ENCODE data around the gene SEC14L3.
A peak's percentile ranks its signal among the peaks of the same experiment; 100 is the strongest.

The SEC14L3 gene

GRCh38 chr22:30486118-30486517, 14.3 kb upstream of the SEC14L3 start:
- TF ChIP-seq SUZ12 (IDR thresholded peaks at IDR 0.05; ENCODE audit: extremely low read depth, insufficient read depth, insufficient read length) (no peak), ZNF274 (IDR thresholded peaks at IDR 0.05; ENCODE audit: low read depth, low read length) (no peak), YY1 (IDR thresholded peaks at IDR 0.05; ENCODE audit: insufficient read depth, insufficient read length) (no peak)
- Histone ChIP-seq H3K4me3 (ENCODE audit: insufficient read length, low read depth) (no peak overlapping the region), H3K4me1 (ENCODE audit: insufficient read depth, insufficient read length) (peaks cover 3% of the 10 kb centered on the region), H3K9ac (ENCODE audit: insufficient read length, low read depth) (no peak overlapping the region), H3K36me3 (ENCODE audit: insufficient read depth, insufficient read length, low read length) (no peaks in the 10 kb centered on the region), H3K27me3 (ENCODE audit: insufficient read depth, insufficient read length) (no peaks in the 10 kb centered on the region), H3K9me3 (ENCODE audit: insufficient read depth, low read length) (no peaks in the 10 kb centered on the region)
- no peak for DNase-seq (ENCODE audit: low read depth, low spot score)

DNA sequence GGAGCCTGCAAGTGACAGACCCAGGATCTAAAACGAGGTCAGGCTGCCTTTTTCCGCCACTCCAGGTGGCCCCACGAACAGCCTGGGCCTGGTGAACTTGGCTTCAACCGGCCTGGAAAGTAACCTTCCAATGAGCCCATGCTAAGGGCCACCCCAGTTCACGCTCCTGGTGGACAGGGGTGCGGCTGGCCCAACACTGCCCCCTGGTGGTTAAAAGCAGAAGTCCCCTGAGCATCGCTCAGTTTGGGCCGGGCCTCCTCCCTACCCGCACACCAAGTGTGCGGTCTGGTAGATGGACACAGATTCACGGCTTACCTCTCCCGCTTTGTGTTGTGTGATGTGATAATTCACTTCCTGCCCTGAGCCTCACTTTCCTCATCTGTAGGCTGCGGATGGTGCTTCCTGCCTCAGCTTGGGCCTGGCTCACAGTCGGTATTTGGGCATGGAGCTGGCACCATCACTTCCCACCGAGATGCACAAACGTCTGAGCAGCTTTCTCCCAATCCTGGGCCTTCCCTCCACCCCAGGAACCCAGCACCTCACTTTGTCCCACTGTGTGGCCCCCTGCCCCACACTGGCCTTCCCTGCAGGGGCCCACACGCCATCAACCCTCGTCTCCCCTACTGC, 13.7 kb upstream of the SEC14L3 start:
- DNase-seq (ENCODE audit: low read depth, low spot score): peak; percentile 33
- no peaks in the 10 kb centered on the region for H3K27me3 ChIP-seq (ENCODE audit: insufficient read depth, insufficient read length)
- H3K9ac ChIP-seq (ENCODE audit: insufficient read length, low read depth): no peak overlapping the region
- TF ChIP-seq SUZ12 (IDR thresholded peaks at IDR 0.05; ENCODE audit: extremely low read depth, insufficient read depth, insufficient read length) (no peak), YY1 (IDR thresholded peaks at IDR 0.05; ENCODE audit: insufficient read depth, insufficient read length) (no peak), ZNF274 (IDR thresholded peaks at IDR 0.05; ENCODE audit: low read depth, low read length) (no peak)
- no peaks in the 10 kb centered on the region for H3K36me3 ChIP-seq (ENCODE audit: insufficient read depth, insufficient read length, low read length)
- no peak overlapping the region for H3K4me3 ChIP-seq (ENCODE audit: insufficient read length, low read depth)
- no peaks in the 10 kb centered on the region for H3K9me3 ChIP-seq (ENCODE audit: insufficient read depth, low read length)
- peaks cover 3% of the 10 kb centered on the region for H3K4me1 ChIP-seq (ENCODE audit: insufficient read depth, insufficient read length)

DNA sequence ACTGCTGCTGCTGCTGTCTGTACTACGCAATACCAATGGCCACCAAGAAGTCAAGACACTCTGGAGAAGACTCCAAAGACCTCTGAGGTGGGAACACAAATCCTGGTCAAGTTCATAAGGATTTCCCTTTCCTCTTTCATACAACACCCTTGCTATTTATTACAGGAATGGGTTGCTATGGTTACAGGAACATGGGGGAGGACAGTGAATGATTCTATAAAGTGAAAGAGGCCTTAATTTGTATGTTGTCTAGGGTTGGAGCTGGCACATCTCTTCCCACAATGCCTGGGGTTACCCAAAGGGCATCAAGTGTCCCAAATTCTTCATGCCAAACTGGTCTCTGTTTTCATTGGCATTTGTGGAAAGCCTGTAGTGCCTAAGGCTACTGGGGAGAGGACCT, 11.4 kb upstream of the SEC14L3 start:
- DNase-seq (ENCODE audit: low read depth, low spot score): no peak
- no peaks in the 10 kb centered on the region for H3K4me1 ChIP-seq (ENCODE audit: insufficient read depth, insufficient read length)
- no peak for TF ChIP-seq SUZ12 (IDR thresholded peaks at IDR 0.05; ENCODE audit: extremely low read depth, insufficient read depth, insufficient read length)
- no peak for TF ChIP-seq YY1 (IDR thresholded peaks at IDR 0.05; ENCODE audit: insufficient read depth, insufficient read length)
- no peak for TF ChIP-seq ZNF274 (IDR thresholded peaks at IDR 0.05; ENCODE audit: low read depth, low read length)
- no peaks in the 10 kb centered on the region for H3K27me3 ChIP-seq (ENCODE audit: insufficient read depth, insufficient read length)
- no peaks in the 10 kb centered on the region for H3K36me3 ChIP-seq (ENCODE audit: insufficient read depth, insufficient read length, low read length)
- H3K9me3 ChIP-seq (ENCODE audit: insufficient read depth, low read length): no peaks in the 10 kb centered on the region
- no peak overlapping the region for H3K9ac ChIP-seq (ENCODE audit: insufficient read length, low read depth)
- no peak overlapping the region for H3K4me3 ChIP-seq (ENCODE audit: insufficient read length, low read depth)

GRCh38 chr22:30481711-30482110, 9.9 kb upstream of the SEC14L3 start:
- Histone ChIP-seq H3K27me3 (ENCODE audit: insufficient read depth, insufficient read length) (no peaks in the 10 kb centered on the region), H3K4me1 (ENCODE audit: insufficient read depth, insufficient read length) (no peaks in the 10 kb centered on the region), H3K36me3 (ENCODE audit: insufficient read depth, insufficient read length, low read length) (no peaks in the 10 kb centered on the region), H3K4me3 (ENCODE audit: insufficient read length, low read depth) (no peak overlapping the region), H3K9me3 (ENCODE audit: insufficient read depth, low read length) (no peaks in the 10 kb centered on the region), H3K9ac (ENCODE audit: insufficient read length, low read depth) (no peak overlapping the region)
- DNase-seq (ENCODE audit: low read depth, low spot score): no peak
- TF ChIP-seq SUZ12 (IDR thresholded peaks at IDR 0.05; ENCODE audit: extremely low read depth, insufficient read depth, insufficient read length): no peak
- no peak for TF ChIP-seq YY1 (IDR thresholded peaks at IDR 0.05; ENCODE audit: insufficient read depth, insufficient read length)
- no peak for TF ChIP-seq ZNF274 (IDR thresholded peaks at IDR 0.05; ENCODE audit: low read depth, low read length)

- Histone ChIP-seq H3K9me3 (ENCODE audit: insufficient read depth, low read length) (no peaks in the 10 kb centered on the region), H3K36me3 (ENCODE audit: insufficient read depth, insufficient read length, low read length) (no peaks in the 10 kb centered on the region), H3K27me3 (ENCODE audit: insufficient read depth, insufficient read length) (no peaks in the 10 kb centered on the region), H3K4me1 (ENCODE audit: insufficient read depth, insufficient read length) (peaks cover 3% of the 10 kb centered on the region), H3K9ac (ENCODE audit: insufficient read length, low read depth) (no peak overlapping the region), H3K4me3 (ENCODE audit: insufficient read length, low read depth) (no peak overlapping the region)
- TF ChIP-seq ZNF274 (IDR thresholded peaks at IDR 0.05; ENCODE audit: low read depth, low read length) (no peak), YY1 (IDR thresholded peaks at IDR 0.05; ENCODE audit: insufficient read depth, insufficient read length) (no peak), SUZ12 (IDR thresholded peaks at IDR 0.05; ENCODE audit: extremely low read depth, insufficient read depth, insufficient read length) (no peak)
- no peak for DNase-seq (ENCODE audit: low read depth, low spot score)
These were observed 8.2 kb upstream of the SEC14L3 start for GRCh38 chr22:30479981-30480380.

DNA sequence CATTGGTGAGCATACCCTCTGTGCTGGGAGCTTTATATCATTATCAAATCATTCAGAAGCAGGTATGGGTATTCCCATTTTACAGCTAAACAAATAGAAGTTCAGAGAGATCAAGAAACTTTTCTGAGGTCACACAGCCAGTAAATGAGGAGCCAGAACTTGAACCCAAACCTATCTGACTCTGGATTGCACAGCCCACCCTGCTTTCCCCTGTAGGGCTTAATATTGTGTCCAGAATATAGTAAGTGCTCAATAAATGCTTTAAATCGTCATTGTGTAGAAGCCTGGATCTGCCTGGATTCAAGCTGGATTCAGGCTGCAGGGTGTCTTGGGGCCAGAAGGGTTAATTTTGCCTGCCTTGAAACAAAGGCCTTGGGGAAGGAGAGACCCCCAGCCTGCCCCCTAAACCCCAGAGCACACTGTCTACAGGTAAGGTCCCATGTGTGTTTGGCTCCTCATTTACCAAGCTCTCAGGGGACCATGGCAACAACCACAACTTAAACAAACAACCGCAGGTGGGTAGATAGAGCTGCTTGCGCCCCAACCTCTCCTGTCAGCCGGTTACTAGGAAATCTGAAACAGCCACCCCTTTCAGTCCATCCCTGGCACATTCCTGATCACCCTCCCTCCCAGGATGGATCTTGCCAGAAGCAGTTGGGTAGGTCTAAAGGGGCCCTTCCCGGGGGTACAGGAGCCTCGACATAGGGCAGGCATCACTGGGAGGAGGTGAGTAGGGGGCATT, 3.0 kb upstream of the SEC14L3 start:
- H3K36me3 ChIP-seq (ENCODE audit: insufficient read depth, insufficient read length, low read length): no peaks in the 10 kb centered on the region
- DNase-seq (ENCODE audit: low read depth, low spot score): no peak
- peaks cover 5% of the 10 kb centered on the region for H3K4me1 ChIP-seq (ENCODE audit: insufficient read depth, insufficient read length)
- peaks cover 6% of the 10 kb centered on the region for H3K27me3 ChIP-seq (ENCODE audit: insufficient read depth, insufficient read length)
- H3K9ac ChIP-seq (ENCODE audit: insufficient read length, low read depth): no peak overlapping the region
- no peak overlapping the region for H3K4me3 ChIP-seq (ENCODE audit: insufficient read length, low read depth)
- H3K9me3 ChIP-seq (ENCODE audit: insufficient read depth, low read length): no peaks in the 10 kb centered on the region
- TF ChIP-seq ZNF274 (IDR thresholded peaks at IDR 0.05; ENCODE audit: low read depth, low read length) (no peak), SUZ12 (IDR thresholded peaks at IDR 0.05; ENCODE audit: extremely low read depth, insufficient read depth, insufficient read length) (no peak), YY1 (IDR thresholded peaks at IDR 0.05; ENCODE audit: insufficient read depth, insufficient read length) (no peak)

- Histone ChIP-seq H3K27me3 (ENCODE audit: insufficient read depth, insufficient read length) (peaks cover 8% of the 10 kb centered on the region), H3K9ac (ENCODE audit: insufficient read length, low read depth) (no peak overlapping the region), H3K9me3 (ENCODE audit: insufficient read depth, low read length) (no peaks in the 10 kb centered on the region), H3K4me3 (ENCODE audit: insufficient read length, low read depth) (no peak overlapping the region), H3K4me1 (ENCODE audit: insufficient read depth, insufficient read length) (peaks cover 5% of the 10 kb centered on the region), H3K36me3 (ENCODE audit: insufficient read depth, insufficient read length, low read length) (no peaks in the 10 kb centered on the region)
- DNase-seq (ENCODE audit: low read depth, low spot score): no peak
- TF ChIP-seq YY1 (IDR thresholded peaks at IDR 0.05; ENCODE audit: insufficient read depth, insufficient read length) (no peak), ZNF274 (IDR thresholded peaks at IDR 0.05; ENCODE audit: low read depth, low read length) (no peak), SUZ12 (IDR thresholded peaks at IDR 0.05; ENCODE audit: extremely low read depth, insufficient read depth, insufficient read length) (no peak)
These were observed 2.3 kb upstream of the SEC14L3 start for GRCh38 chr22:30474121-30474520.
